HG03442 (cell line): Measurements from ENCODE around the gene RUBCNL.
A peak's percentile ranks its signal among the peaks of the same experiment; 100 is the strongest.
"Not testable (repeated sequence)": the region's sequence is repeated elsewhere in the genome, so short reads cannot be mapped to it uniquely, and the experiment has no call there.

Experiments used
- ATAC-seq: cut with Tn5 transposase; IDR thresholded peaks from one replicate; pipeline ENCODE4 v1.9.1; 2021; ENCODE audit warnings: mild to moderate bottlenecking, moderate library complexity; ENCODE audit not compliant: unreplicated experiment

RUBCNL gene

DNA sequence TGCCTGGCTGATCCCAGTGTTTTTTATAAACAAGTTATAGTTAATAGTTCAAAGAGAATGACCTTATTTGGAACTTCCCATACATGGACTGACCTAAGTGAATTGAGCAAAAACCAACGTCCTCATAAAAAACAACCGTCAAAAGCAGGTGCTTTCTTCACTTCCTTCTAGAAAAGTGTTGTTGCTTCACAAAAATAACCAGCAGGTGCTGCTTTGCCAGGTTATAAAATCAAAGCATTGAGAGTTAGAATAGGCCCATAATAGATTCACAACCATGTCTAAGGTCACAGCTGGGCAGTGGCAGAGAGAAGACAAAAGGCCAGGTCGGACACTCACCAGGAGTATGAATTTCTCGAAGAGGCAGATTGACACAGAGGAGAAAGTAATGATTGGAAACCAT, 9.5 kb downstream of the RUBCNL start:
- no peak for ATAC-seq

DNA sequence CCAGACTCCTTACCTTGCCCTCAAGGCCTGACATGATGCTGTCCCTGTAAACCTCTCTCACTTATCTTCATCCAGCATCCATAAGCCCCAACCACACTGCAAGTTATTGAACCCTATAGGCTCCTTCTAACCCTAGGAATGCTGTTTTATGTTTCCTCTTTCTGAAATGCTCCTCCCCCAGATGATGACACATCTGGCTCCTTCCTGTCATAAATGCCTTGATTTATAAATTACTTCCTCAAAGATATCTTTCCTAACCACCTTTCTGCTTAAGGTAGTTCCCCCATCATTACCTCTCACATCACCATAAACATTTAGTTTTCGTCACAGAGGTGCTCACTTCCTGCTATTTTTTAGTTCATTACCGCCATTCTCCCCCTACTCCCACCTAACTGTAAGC, 12.3 kb downstream of the RUBCNL start:
- no peak for ATAC-seq

- no peak for ATAC-seq
These were observed 13.4 kb downstream of the RUBCNL start for GRCh38 chr13:46373623-46374022.

DNA sequence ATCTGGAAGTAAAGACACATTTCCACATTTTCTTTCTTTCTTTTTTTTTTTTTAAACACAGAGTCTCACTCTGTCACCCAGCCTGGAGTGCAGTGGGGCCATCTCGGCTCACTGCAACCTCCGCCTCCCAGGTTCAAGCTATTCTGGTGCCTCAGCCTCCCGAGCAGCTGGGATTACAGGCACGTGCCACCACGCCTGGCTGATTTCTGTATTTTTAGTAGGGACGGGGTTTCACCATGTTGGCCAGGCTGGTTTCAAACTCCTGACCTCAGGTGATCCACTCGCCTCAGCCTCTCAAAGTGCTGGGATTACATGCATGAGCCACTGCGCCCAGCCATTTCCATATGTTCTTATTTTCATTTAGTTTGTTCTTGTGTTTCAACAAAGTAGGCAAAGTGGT, 14.1 kb downstream of the RUBCNL start:
- ATAC-seq, result not testable (repeated sequence)

GRCh38 chr13:46372071-46372470, 15.0 kb downstream of the RUBCNL start:
- ATAC-seq, result no peak

GRCh38 chr13:46369506-46370277, 17.4 kb downstream of the RUBCNL start:
- peak; percentile 67 for ATAC-seq

- ATAC-seq, result no peak
These were observed 19.3 kb downstream of the RUBCNL start for GRCh38 chr13:46367617-46368327.

GRCh38 chr13:46361276-46361934, 25.6 kb downstream of the RUBCNL start:
- ATAC-seq, result no peak

DNA sequence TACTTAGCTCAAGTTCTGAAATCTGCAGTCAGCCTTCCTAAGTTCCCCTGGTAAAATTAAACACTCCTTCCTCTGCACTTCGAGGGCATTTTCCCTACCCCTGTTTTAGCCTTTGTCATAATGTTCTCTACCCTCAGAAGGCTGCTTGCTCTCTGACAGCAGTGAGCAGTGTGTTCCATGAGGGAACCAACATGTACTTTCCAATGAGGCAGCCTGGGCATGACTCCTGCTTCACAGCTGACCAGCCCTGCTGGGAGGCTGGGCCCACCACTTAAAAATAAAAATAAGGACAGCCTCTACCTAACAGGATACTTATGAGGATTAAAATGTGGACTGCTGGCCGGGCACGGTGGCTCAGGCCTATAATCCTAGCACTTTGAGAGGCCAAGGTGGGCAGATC, 26.4 kb downstream of the RUBCNL start:
- no peak for ATAC-seq

DNA sequence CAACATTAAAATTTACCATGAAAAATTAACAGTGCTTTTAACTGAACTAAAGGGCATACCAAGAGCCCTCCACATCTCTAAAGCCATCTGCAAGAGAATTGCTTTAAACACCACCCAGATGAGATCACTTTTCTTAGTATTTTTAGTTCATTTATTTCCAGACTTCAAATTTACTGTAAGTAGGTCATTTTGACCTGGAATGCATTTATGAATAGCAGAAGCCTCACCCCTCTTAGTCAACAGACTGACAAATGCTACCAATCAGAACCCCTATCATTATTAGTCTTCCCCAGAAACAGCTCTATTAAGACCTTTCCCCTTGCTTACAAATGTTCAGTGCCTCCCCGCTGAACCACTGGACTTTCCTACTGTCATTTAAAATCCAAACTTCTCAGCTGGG, 27.3 kb downstream of the RUBCNL start:
- no peak for ATAC-seq

DNA sequence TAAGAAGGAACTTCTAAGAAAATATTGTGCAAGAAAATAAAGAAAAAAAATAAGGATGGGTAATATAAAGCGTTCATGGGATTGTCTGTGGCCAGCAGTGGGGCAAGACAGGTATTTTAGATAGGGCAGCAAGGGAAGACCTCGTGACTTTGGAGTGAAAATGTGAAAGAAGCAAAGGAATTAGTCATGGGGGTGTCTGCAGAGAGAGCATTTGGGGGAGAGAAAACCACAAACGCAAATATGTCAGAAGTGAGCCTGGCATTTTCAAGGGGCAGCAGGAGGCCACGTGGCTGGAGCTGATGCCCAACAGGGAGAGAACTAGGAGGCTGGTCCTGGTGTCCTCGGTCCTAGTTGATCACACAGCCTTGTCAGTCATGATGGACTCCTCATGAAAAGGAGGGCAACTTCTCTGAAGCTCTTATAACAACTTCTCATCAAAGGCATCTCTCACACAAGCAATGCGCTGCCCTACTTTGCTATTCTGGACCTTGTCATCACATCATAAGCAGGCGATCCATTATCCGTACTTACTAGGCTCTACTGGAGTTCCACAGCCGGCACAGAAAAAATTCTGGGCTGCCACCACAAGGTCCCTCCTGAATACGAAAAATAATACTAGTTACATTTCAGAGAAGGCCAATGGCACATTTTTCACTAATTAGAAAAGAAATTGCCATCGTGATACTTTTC, 31.0 kb downstream of the RUBCNL start:
- no peak for ATAC-seq

DNA sequence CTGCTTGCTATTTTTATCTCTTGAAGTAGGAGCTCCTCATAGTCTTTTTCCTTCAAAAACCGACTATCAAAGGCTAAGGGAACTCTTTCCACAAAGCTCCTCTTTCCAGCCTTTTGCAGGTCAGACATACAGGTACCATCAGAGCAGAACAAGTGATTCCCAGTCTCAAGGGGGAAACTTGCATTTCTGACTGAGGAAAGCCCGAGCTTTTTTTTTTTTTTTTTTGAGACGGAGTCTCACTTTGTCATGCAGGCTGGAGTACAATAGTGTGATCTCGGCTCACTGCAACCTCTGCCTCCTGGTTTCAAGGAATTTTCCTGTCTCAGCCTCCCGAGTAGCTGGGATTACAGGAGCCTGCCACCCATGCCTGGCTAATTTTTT, 32.0 kb downstream of the RUBCNL start:
- ATAC-seq, result no peak

DNA sequence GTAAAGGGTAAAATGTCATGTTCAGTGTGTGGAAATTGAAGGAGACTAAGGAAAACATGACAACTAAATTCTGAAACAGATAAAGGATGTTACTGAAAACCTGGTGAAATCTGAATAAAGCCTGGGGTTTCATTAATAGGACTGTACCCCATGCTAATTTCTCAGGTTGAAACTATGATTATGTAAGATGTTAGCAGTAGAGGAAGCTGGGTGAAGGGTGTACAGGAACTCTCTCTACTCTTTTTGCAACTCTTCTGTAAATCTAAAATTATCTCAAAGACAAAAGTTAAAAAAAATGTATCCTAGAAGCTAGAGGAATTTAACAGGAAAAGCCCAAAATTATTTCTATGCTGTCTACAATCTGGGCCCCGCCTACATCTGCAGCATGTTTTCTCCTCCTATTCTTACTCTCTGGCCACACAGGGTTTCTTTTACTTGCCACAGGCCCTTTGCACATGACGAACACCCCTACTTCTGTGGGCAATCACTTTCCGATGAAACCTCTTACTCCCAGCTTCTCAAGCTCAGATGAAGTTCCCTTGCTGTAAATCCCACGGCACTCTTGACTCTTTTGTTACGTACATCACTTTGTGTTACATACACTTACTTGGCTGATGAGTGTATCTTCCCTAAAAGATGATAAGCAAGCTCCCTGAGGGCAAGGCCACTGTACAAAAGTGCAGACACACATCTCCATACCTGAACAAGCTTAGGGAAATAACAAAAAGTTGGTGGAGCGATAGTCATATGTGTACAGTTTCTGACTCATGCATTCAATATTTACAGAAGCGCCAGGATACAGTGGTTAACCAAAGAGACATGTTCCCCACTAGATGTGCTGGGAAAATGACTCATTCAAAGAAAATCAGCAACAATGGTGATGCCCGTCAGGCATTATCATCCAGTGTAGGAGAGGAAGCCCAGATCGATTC, 32.6 kb downstream of the RUBCNL start:
- ATAC-seq, result peak; percentile 80

DNA sequence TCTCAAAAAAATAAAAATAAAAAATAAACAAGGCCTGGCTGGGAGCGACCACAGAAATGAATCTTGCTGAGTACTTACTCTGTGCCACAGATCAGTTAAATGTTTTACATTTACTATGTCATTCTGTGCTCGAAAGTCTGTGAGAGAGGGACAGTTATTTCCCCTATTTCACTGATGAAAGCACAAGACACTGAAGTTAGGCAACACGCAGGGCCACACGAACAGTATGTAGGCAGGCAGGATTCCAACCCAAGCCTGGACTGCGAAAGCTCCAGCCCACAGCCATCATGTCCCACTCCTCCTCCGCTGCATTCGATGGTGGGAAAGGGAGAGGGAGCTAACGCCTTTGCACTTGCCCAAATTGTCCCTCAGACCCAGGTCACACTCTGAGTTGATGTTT, 34.2 kb downstream of the RUBCNL start:
- ATAC-seq, result no peak

- no peak for ATAC-seq
These were observed 37.0 kb downstream of the RUBCNL start for GRCh38 chr13:46350003-46350402.

DNA sequence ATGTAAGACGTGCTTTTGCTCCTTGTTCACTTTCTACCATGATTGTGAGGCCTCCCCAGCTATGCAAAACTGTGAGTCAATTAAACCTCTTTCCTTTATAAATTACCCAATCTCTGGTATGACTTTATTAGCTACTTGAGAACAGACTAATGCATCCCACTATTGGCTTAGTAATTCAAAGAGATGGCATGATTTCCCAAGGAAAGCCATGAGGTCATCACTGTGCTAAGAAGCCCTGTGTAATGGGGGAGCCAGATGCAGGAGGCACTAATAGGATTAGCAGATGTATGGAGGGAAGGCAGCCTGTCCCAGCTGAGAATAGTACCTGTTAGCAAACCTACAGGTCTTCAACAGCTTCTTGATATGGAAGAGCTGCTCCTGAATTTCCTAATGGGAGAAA, 38.1 kb downstream of the RUBCNL start:
- no peak for ATAC-seq

- ATAC-seq, result no peak
These were observed 39.8 kb downstream of the RUBCNL start for GRCh38 chr13:46347277-46347676.

DNA sequence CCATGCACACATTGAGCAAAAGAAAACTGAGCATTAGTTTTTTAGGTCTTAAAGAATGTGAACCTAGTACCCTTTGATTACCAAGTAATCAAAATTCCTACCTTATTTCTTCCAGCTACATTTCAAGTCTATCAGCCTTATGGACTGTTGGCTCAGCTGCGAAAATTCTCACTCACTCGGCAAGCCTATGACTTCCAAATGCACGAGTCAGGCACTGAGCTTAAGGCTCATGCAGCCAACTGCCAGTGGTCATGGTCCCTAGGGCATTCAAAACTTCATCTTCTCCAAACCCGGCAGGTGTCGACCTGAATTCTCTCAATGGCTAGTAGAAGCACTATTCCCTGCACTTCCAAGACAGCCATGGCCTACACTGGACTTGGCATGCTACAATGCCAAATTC, 41.2 kb downstream of the RUBCNL start:
- ATAC-seq, result no peak

DNA sequence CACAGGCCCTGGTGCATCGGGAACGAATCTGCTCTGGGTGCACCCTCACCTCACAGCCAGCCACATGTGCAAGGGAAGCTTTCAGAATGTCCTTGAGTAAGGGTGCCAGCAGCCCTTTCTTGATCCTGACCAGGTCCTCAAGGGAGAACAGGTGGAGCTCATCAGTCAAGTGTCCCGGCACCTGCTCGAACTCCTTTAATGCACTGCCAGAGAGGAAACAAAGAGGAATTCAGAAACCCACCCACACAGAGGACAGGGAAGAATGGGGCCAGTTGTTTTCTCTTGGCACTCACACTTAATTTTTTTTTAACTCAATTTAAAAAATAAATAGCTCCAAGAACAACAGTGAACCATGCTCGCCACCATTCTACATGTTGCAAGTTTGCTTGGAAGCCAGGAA, 41.7 kb downstream of the RUBCNL start:
- ATAC-seq, result no peak

GRCh38 chr13:46343279-46343994, 43.6 kb downstream of the RUBCNL start:
- ATAC-seq, result no peak
